HG03439 (cell line): Measurements from ENCODE around the gene LLPH.
A peak's percentile ranks its signal among the peaks of the same experiment; 100 is the strongest.

Source experiments
- ATAC-seq: cut with Tn5 transposase; IDR thresholded peaks from one replicate; pipeline ENCODE4 v1.9.1; 2021; ENCODE audit warnings: mild to moderate bottlenecking, moderate library complexity; ENCODE audit not compliant: unreplicated experiment

Gene LLPH

DNA sequence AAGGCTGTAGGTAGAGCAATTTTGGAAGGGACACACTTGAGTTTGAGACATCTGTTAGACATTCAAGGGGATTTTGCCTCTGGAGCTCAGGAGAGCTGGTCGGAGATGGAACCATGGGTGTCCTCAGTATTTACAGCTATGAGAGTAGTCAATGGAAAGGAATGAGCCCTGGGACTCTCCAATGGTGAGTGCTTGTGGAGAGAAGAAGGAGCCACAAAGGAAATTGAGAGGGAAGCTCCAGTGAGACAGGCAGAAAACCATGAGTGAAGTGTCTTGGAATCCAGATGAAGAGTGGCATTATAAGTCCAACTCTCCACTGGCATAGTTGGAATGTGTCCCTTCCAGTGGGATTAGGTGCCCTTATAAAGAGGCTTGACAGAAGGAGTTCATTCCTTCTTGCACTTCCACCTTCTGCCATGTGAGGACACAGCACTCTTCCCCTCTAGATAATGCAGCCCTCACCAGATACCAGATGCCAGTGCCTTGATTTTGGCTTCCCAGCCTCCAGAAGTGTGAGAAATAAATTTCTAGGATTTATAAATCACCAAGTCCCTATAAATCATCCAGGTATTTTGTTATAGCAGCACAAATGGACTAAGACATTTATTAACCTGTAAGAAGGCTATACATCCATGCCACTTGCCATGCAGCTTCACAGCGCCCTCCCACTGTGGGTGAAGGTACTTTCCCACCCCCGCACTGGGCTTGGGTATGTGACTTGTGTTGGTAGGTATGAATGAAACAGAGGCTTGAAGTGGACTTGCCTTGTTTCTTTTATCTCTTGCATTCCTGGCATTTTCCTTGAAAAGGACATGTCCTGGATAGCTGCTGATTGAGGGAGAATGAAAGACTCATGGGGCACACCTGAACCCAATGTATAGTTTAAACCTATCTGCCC, 27.3 kb downstream of the LLPH start:
- ATAC-seq = no peak

DNA sequence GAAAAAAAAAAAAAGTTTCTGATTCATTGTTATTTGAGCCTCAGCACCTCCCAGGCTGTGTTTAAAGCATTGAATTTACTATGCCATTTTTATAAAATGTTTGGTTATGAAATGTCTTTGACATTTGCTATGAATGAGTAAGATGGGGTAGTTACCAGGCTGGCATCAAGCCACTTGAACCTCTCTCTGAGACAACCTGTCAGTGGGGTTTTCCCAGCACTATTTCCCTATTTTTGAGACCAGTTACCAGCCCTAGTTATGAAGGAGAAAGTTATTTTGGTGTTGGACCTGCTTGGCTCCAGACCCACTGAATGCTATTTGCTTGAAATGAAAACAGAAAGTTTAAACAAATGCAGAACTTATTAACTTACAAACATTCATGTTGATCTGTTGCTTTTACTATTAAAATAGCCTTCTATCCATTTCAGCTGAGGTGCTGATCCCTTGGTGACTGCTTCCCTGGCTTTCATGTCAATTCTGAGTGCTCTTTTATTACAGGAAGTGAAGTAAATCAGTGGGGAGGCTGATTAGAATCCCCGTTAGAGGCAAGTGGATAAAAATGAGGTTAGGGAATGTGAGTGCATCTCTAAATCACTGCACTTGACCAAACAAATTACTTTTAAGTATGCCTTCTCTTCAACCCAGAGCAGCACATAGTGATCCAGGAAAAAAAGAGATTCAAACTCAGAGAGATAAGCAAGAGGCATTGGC, 37.8 kb downstream of the LLPH start:
- ATAC-seq = peak; percentile 55

DNA sequence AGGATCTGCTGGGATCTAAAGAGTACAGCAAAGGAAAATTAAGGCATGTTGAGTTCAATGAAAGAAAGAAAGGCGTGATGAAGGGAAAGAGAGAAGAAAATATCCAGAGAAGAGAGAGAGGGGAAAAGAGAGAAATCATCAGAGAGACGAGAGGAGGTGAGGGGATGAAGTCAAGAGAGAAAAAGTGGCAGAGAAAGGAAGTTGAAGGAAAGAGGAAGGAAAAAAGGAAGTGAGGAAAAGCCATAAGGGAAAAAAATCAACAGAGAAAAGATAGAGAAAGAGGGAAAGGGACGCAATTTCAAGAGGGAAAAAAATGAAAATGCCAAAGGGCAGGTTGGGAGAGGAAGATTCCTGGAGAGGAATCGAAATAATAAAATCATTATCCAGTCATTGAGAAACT, 40.4 kb downstream of the LLPH start:
- ATAC-seq = no peak

DNA sequence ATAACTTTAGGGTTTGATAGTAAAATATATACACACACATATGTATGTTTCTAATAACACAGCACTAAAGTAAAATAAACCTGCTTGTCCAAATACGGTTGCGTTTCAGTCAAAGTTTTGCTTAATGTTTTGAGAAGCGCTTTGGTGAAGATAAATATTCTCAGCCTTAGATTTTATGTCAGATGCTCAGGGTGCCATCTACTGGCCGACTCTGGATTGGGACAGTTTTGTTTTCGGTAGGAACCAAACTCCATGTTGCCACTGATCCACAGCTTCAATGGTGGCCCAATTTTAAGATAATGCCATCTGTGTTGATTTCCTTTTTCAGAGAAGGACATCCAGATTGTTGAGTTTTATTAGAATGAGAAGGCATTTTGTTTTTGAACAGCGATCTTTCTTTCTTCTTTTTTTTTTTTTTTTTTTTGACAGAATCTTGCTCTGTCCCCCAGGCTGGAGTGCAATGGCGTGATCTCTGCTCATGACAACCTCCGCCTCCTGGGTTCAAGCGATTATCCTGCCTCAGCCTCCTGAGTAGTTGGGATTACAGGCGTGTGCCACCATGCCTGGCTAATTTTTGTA, 43.1 kb downstream of the LLPH start:
- ATAC-seq = peak; percentile 80

DNA sequence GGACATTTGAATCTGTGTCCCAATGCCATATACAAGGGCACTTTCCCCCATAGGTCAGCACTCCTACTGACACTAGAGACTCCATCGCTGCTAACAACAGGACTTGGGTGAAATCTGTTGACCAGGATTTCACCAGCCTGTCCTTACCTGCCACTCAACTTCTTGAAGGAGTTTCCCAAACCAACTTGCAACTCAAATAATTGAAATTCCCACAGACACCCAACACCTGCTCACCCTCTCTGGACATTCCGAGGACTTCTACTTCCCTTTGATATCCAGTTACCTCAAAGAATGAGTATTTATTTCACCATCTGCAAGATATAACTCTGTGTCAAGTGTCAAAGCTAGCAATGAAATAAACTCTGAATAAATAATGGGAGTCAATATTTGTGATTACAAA, 44.6 kb downstream of the LLPH start:
- ATAC-seq = no peak

DNA sequence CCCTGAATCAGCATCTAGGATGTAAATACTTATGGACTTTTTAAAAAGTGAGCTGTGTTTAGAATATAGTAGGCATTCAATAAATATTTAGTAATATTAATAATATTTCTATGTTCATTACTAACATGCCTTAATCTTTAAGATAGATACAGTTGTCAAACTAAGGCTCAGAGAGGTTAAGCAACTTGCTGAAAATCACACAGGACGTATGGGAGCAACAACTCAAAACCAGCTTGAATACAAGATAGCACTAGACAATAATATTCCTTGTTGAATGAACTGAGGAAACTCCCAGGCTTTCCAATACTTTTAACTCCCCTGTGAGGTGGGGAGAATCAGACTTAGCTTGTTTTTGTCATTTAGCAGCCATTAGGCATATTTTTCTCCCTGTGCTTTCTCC, 45.3 kb downstream of the LLPH start:
- no peak for ATAC-seq

DNA sequence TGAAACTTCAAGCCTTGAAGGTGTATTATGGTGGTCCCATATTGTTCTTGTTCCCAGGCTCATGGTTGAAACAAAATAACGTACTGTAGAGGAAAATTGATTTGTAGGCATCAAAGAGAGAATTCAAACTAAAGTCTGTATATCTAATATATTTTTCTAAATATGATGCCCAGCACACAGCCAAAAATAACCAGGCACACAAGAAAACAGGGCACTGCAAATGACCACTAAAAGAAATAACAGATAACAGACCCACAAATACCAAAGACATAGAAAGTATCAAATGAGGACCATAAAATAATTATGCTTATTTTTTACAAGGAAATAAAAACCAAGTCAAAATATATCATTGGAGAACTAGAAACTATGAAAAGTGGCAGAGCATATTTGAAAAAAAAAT, 46.8 kb downstream of the LLPH start:
- ATAC-seq = no peak

DNA sequence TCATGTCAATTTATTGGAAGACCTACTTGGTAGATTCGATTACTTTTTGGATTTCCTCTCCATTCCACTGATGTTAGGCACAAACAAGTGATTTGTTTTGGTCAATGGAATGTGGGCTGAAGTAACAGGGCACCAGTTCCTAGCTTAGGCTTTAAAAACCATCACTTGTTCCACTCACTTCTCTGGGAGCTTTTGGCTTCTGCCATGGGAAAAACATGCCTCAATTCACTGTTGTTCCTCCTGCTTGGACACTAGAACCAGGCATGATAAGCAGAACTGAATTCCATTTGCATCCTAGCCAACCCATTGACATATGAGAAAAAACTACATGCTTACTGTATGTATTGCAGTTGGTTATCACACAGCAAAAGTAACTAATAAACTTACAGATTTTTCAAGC, 47.8 kb downstream of the LLPH start:
- no peak for ATAC-seq

DNA sequence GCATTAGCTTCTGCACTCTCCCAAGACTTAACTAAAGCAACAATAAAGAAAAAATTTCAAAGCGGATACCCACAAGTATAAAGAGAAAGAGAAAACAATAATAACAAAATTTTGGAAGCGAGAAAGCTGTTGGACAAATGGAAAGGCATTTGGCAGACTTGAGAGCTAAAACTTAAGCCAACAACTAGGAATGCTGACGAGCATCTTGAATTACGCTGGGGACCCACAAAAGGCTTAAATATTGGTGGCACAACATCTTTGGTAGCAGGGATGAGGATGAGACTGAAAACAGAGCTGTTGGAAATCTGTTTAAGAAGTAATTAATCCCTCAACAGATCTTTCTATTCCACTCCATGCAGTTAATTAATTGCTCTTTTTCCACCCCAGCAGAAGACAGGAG, 49.8 kb downstream of the LLPH start:
- ATAC-seq = no peak

DNA sequence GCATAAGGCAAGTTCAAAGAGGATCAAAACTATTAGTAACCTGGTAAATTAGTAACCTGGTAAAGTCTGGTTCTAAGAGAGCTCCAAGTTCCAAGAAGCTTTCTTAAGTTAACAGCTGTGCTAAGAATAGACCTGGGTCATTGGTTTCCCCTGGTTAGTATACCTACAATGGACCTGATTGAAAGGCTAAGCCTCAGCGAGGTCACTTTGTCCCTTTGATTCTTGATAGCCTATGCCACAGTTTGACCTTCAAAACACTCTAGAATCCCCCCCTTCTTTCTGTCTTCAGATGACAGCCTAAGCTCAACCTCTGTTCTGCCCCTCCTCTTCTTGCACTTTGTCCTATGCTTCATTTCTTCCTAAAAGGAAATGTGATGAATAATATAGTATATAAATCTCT, 53.0 kb downstream of the LLPH start:
- no peak for ATAC-seq

DNA sequence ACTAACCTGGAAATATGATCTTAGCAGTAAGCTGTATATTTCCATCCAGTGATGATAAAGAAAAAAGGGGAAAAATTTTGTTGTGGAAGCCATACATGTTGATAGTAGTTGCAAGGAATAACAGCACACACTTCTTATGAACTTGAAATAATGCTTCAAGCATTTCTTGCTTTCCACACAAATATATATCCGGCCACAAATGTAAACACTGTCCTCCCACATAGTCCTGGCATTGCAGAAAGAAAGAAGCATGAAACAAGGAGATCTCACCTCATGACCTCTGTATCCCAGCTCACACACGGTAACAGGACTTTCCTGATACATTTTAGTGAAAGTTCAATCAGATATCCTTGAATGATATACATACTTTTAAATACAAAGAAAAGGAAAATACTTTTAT, 56.0 kb downstream of the LLPH start:
- no peak for ATAC-seq

DNA sequence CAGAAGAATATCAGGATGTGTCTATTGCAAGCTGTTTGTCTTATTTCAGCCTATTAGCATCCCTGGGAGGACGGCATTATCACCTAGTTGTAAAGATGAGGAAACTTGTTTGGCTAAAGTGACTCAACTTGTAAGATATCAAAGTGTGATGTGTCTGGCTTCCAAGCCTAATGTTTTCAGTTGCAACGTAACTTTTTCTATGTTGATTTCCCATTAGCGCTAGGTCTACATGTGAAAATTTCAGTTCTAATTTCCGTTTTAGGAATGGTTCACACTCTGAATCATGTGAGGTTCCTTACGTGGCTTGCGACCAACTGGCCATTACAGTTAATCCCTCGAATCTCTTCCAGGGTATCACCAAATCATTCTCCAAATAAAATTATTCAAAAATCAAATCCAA, 58.0 kb downstream of the LLPH start:
- peak; percentile 40 for ATAC-seq

DNA sequence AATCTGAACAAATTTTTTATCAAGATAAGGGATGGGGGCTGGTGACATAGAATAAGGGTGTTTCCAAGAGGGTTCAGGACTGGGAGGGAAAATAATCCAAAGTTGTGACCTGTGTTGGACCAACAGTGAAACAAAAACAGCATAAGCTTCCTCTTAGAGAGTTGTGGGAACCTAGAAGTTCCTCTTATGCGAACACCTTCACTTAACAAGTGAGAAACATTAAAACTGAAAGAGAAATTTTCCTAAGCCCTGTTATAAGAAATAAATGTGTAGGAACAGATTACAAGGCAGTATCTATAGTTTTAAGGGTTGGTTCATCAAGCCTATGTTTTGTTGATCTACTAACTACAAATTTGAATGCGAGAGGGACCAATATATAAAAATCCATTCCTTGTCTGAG, 58.4 kb downstream of the LLPH start:
- peak; percentile 61 for ATAC-seq

DNA sequence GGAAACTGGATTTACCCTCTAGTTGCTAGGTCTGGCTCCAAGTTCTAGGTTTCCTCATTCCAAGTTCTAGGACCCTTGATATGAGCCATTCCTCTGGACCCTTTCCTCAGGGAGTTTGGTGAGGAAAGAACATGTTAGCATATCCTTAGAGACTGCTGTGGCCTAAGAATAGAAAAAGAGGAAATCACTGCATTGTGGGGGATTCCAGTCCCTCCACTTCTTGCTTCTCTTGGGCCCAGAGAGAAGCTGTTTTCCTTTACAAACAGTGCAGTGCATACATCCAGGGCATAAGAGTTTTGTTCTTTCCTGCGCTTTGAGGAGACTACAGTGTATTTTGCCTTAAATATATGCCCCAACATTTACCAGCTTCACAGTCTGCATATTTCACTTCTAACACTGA, 59.0 kb downstream of the LLPH start:
- ATAC-seq = no peak

DNA sequence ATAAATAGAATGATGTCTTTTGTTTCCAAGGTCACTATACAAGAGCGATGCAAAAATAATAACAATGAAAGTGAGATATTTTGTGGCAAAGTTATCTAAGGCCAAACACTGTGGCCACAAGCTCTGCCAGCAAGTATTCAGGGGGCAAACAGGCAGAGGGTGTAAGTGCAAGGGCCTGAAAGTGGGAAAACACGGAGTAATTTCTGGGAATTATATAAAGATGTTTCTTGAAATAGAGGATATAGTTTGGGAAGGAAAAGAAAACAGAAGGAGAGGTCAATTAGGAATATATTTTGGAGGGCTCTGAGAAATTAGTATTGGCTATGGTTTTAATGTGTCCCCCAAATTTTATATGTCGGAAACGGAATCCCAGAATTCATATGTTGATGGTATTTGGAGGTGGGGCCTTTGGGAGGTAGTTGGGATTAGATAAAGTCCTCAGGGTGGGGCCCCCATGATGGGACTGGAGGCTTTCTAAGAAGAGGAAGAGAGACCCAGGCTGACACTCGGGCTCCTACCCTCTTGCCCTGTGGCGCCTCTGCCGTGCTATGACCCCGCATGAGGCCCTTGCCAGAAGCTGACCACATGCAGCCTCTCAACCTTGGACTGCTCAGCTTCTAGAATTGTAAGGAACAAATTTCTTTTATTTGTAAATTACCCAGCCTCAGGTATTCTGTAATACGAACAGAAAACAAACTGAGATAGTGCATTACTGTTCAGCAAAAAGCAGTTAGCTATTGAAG, 60.0 kb downstream of the LLPH start:
- no peak for ATAC-seq

DNA sequence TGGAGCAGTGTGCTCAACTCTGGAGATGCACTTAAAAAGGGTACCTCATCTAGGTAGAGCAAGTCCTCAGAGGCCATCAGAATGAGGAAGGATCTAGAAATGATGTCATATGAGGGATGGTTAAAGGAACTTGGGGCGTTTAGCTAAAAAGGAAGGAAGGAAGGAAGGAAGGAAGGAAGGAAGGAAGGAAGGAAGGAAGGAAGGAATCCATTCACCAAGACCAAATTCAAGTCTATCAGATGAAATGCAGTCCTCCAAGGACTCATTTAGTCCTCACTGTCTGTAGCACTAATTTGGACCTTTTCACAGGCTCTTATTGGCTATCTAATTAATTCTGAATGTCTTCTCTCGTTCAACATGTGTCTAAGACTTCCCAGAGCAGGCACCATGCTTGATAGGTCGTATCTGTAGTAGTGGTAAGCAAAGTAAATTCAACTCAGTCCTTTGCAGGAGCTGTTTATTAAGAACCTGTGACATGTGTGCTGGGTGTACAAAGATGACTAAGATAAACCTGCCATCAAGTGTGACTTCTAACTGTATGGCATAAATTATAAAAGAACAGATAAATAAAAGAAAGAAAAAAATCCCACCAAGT, 63.5 kb downstream of the LLPH start:
- peak; percentile 30 for ATAC-seq
